B cell (primary cell): ENCODE results near the gene PHACTR3. TPM values are rescaled to one million over a fixed set of nuclear protein-coding genes. Genes with fewer than 3 reads are reported as not detected.

Experiments used
- ATAC-seq: fragments of 200-7000 bp; cut with Tn5 transposase; one replicate; pipeline ENCODE4 v1.10.0; 2021; ENCODE audit warnings: low read depth, mild to moderate bottlenecking, moderate number of reproducible peaks, moderate library complexity
- CTCF ChIA-PET: fragments of 350-600 bp; sonication (Branson Sonifier 250); formaldehyde crosslinking; loops from one replicate; lab custom pipeline; 2021; ENCODE audit warnings: antibody characterized with exemption, inconsistent platforms; lab: Charles Lee
- POLR2A ChIA-PET: fragments of 350-600 bp; sonication (Branson Sonifier 250); formaldehyde crosslinking; loops from one replicate; lab custom pipeline; 2021; ENCODE audit warnings: antibody characterized with exemption; lab: Charles Lee
- DNase-seq: peaks from one replicate; pipeline ENCODE4 v3.0.0; 2013
- H2AFZ ChIP-seq: 2 replicates; pipeline ENCODE4 v1.6.1; 2012; ENCODE audit warnings: mild to moderate bottlenecking, low read depth, low read length; ENCODE audit not compliant: insufficient read depth, poor library complexity, severe bottlenecking
- H3K27ac ChIP-seq, 2 donors: 1 replicate in 1 of 2; 2 replicates in 1 of 2; pipeline ENCODE4 v1.5.1; 2012 to 2013; ENCODE audit warnings: low read length in 2 of 2, mild to moderate bottlenecking in 2 of 2, moderate library complexity in 1 of 2
- H3K27me3 ChIP-seq, 4 experiments: fragments of 200-600 bp in 1 of 4; sonication (generic) in 1 of 4; replicated peaks in 1 of 4; 1 replicate in 2 of 4; 2 replicates in 2 of 4; pipeline versions ENCODE4 v1.6.1 to v1.7.0; 2013 to 2016; ENCODE audit warnings: low read length in 3 of 4, mild to moderate bottlenecking in 2 of 4, mixed read lengths in 1 of 4, moderate library complexity in 1 of 4; ENCODE audit not compliant: insufficient read depth in 4 of 4, control insufficient read depth in 3 of 4; ENCODE audit errors: control extremely low read depth in 1 of 4
- H3K36me3 ChIP-seq, 2 experiments: replicated peaks in 1 of 2; 1 replicate in 1 of 2; 2 replicates in 1 of 2; pipeline versions ENCODE4 v1.6.1 to v1.7.1; 2013; ENCODE audit warnings: low read length in 1 of 2; ENCODE audit not compliant: insufficient read depth in 2 of 2, control insufficient read depth in 1 of 2; ENCODE audit errors: control extremely low read depth in 1 of 2, extremely low read depth in 1 of 2
- H3K4me1 ChIP-seq, 2 donors: fragments of 200-600 bp in 1 of 2; sonication (generic) in 1 of 2; 1 replicate in 1 of 2; 2 replicates in 1 of 2; pipeline versions ENCODE4 v1.5.1 to v1.6.1; 2013 to 2017; ENCODE audit warnings: low read length in 2 of 2; ENCODE audit not compliant: control insufficient read depth in 2 of 2, insufficient read depth in 2 of 2
- H3K4me2 ChIP-seq: replicated peaks from 2 replicates; pipeline ENCODE3; 2012; ENCODE audit warnings: mild to moderate bottlenecking, low read depth, low read length; ENCODE audit not compliant: poor library complexity, severe bottlenecking
- H3K4me3 ChIP-seq, 5 experiments: fragments of 200-600 bp in 1 of 5; sonication (generic) in 1 of 5; 1 replicate in 3 of 5; 2 replicates in 2 of 5; pipeline versions ENCODE4 v1.5.1 to v1.7.0; 2011 to 2016; ENCODE audit warnings: low read length in 4 of 5, mild to moderate bottlenecking in 4 of 5, low read depth in 2 of 5, control low read depth in 1 of 5, moderate library complexity in 1 of 5; ENCODE audit not compliant: insufficient read depth in 1 of 5; ENCODE audit errors: control extremely low read depth in 1 of 5, extremely low read depth in 1 of 5
- H3K79me2 ChIP-seq: fragments of 200-600 bp; sonication (generic); one replicate; pipeline ENCODE4 v1.6.0; 2016; ENCODE audit warnings: low read length; ENCODE audit not compliant: control insufficient read depth, insufficient read depth
- H3K9ac ChIP-seq: fragments of 200-600 bp; sonication (generic); 2 replicates; pipeline ENCODE4 v1.6.1; 2017; ENCODE audit warnings: mild to moderate bottlenecking, low read length, moderate library complexity
- H3K9me3 ChIP-seq, 3 donors: one replicate each; pipeline versions ENCODE4 v1.6.1 to v1.7.1; 2013; ENCODE audit warnings: low read length in 2 of 3; ENCODE audit not compliant: control insufficient read depth in 2 of 3, insufficient read depth in 1 of 3; ENCODE audit errors: control extremely low read depth in 1 of 3
- H4K20me1 ChIP-seq: 2 replicates; pipeline ENCODE4 v1.6.0; 2012; ENCODE audit warnings: mild to moderate bottlenecking, low read length; ENCODE audit not compliant: insufficient read depth, control insufficient read depth, poor library complexity, severe bottlenecking
- H3K27ac Mint-ChIP-seq: one replicate; pipeline ENCODE4 v1.8.0; 2021; ENCODE audit warnings: mixed read lengths
- H3K27me3 Mint-ChIP-seq: one replicate; pipeline ENCODE4 v1.8.0; 2021; ENCODE audit warnings: mixed read lengths
- H3K4me1 Mint-ChIP-seq: one replicate; pipeline ENCODE4 v1.8.0; 2021; ENCODE audit warnings: mixed read lengths
- H3K4me3 Mint-ChIP-seq: one replicate; pipeline ENCODE4 v1.8.0; 2021; ENCODE audit warnings: mixed read lengths
- H3K9me3 Mint-ChIP-seq: one replicate; pipeline ENCODE4 v1.8.0; 2022; ENCODE audit warnings: mixed read lengths; ENCODE audit not compliant: insufficient read depth
- EZH2 ChIP-seq: IDR thresholded peaks from 2 replicates; pipeline ENCODE4 v1.6.1; 2012; ENCODE audit warnings: borderline replicate concordance, low read depth, mild to moderate bottlenecking, moderate library complexity, low read length; ENCODE audit not compliant: insufficient read depth, poor library complexity, severe bottlenecking
- WGBS: methylation state at CpG from one replicate; pipeline ENCODE4 v1.1.5; 2013; ENCODE audit warnings: missing lambda C conversion rate; ENCODE audit not compliant: insufficient coverage; 5-methylcytosine and 5-hydroxymethylcytosine counted together
- intact Hi-C: fragments of 100-400 bp; cut with micrococcal nuclease; formaldehyde crosslinking; loops from one replicate; pipeline ENCODE4 v1.10.0; 2022
- polyA plus RNA-seq: library from polyadenylated mRNA; depleted of rRNA; stranded (reverse); fragments of >200 nt; gene quantifications from 2 replicates; pipeline ENCODE4 v1.2.3, GENCODE V29; 2012
- total RNA-seq, 2 donors: library from RNA; stranded (reverse); fragments of 120-200 nt in 1 of 2; gene quantifications; 1 replicate in 1 of 2; 2 replicates in 1 of 2; pipeline versions ENCODE4 v1.2.3 to v1.2.4, GENCODE V29; 2013 to 2022
- TF ChIP-seq, protein P1 (sequence below): fragments of 200-600 bp; IDR thresholded peaks from one replicate; pipeline ENCODE4 v1.8.0; 2022; ENCODE audit warnings: antibody characterized with exemption, mild to moderate bottlenecking

The PHACTR3 gene
- total and polyA plus RNA-seq, 2 donors (not counting 1 experiment from before 2014, with no cell fraction given), result not detected

DNA sequence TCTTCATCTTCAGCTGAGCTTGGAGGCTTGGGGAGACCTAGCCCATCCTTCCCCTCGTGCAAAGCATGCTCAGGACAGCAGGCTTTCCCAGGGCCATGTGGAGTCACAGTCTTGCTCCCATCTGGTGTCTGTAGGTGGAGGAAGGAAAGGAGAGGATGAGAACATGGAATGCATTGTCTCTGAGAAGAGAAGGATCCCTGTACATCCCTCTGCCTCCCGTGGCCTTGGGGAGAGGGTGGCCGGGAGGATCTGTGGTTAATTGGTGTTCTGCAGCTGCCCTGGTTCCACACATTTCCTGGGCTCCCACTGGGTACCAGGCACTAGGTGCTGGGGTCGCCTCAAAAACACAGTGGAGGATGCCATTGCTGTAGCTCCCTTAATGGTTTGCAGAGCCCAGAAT, 134.5 kb downstream of the PHACTR3 start:
- peaks cover 0 to 8% (median 0%) of the 10 kb centered on the region in 3 donors for H3K9me3 ChIP-seq
- WGBS, result 71% methylated on average over 4 of the region's 4 CpGs
- no peak for ATAC-seq

DNA sequence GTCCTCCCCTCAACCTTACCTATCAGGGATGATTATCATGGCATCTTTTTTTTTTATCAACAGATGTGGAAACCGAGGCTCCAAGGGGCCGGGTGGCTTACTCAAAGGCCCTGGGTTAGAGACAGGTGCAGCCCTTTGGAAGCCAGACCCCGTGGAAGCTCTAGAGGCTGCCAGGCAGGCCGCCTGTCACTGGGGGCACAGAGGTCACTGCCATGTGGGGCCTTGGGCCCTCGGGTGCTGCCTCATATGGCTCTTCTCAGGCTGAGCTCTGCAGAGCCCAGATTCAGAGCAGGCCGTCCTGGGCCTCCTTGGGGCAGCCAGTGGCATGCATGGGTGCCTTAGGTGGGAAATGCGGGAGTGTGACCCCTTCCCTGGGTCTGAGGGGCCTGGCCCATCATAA, 136.3 kb downstream of the PHACTR3 start:
- Histone ChIP-seq H3K79me2 (no peaks in the 10 kb centered on the region), H3K4me3 (no peak overlapping the region), H3K4me2 (no peak overlapping the region), H3K9ac (no peak overlapping the region), H3K27me3 (peaks cover 0 to 3% (median 0%) of the 10 kb centered on the region in 4 experiments), H3K9me3 (peaks cover 0 to 8% (median 0%) of the 10 kb centered on the region in 3 donors), H3K36me3 (no peaks in the 10 kb centered on the region), H3K4me1 (no peaks in the 10 kb centered on the region), H3K27ac (no peak overlapping the region), H4K20me1 (no peaks in the 10 kb centered on the region), H2AFZ (no peak overlapping the region)
- ChIA-PET POLR2A (no interaction called here), CTCF (no interaction called here)
- intact Hi-C loops, result no loop called here
- DNase-seq (no peak), ATAC-seq (no peak)
- H3K9me3 Mint-ChIP-seq, result no peaks in the 10 kb centered on the region
- no peak for TF ChIP-seq EZH2
- TF ChIP-seq, protein P1, sequence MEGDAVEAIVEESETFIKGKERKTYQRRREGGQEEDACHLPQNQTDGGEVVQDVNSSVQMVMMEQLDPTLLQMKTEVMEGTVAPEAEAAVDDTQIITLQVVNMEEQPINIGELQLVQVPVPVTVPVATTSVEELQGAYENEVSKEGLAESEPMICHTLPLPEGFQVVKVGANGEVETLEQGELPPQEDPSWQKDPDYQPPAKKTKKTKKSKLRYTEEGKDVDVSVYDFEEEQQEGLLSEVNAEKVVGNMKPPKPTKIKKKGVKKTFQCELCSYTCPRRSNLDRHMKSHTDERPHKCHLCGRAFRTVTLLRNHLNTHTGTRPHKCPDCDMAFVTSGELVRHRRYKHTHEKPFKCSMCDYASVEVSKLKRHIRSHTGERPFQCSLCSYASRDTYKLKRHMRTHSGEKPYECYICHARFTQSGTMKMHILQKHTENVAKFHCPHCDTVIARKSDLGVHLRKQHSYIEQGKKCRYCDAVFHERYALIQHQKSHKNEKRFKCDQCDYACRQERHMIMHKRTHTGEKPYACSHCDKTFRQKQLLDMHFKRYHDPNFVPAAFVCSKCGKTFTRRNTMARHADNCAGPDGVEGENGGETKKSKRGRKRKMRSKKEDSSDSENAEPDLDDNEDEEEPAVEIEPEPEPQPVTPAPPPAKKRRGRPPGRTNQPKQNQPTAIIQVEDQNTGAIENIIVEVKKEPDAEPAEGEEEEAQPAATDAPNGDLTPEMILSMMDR, result no peak
- no peak overlapping the region for H3K4me3 Mint-ChIP-seq
- 75% methylated on average over 7 of the region's 7 CpGs for WGBS
- no peak overlapping the region for H3K27ac Mint-ChIP-seq
- H3K27me3 Mint-ChIP-seq, result no peaks in the 10 kb centered on the region
- H3K4me1 Mint-ChIP-seq, result no peaks in the 10 kb centered on the region

More for the DNA sequence above, 134.5 kb downstream of the PHACTR3 start:
- H3K27ac Mint-ChIP-seq, result no peak overlapping the region
- H3K4me2 ChIP-seq, result no peak overlapping the region
- no peaks in the 10 kb centered on the region for H3K4me1 ChIP-seq
- H2AFZ ChIP-seq, result no peak overlapping the region
- no peaks in the 10 kb centered on the region for H4K20me1 ChIP-seq
- no peak overlapping the region for H3K4me3 ChIP-seq
- H3K9me3 Mint-ChIP-seq, result no peaks in the 10 kb centered on the region
- no peaks in the 10 kb centered on the region for H3K4me1 Mint-ChIP-seq
- H3K9ac ChIP-seq, result no peak overlapping the region
- no peaks in the 10 kb centered on the region for H3K79me2 ChIP-seq
- no peak overlapping the region for H3K27ac ChIP-seq
- TF ChIP-seq, protein P1, result no peak
- TF ChIP-seq EZH2, result no peak
- no peak overlapping the region for H3K4me3 Mint-ChIP-seq
- no peaks in the 10 kb centered on the region for H3K36me3 ChIP-seq
- intact Hi-C loops, result no loop called here
- CTCF ChIA-PET, result no interaction called here
- no peak for DNase-seq
- H3K27me3 ChIP-seq, result peaks cover 0 to 3% (median 0%) of the 10 kb centered on the region in 4 experiments
- no peaks in the 10 kb centered on the region for H3K27me3 Mint-ChIP-seq
- POLR2A ChIA-PET, result no interaction called here
